Stimulated activated CD8-positive, alpha-beta memory T cell treated with anti-CD3 and anti-CD28 coated beads, Interleukin-12 subunit alpha, Interleukin-12 subunit beta, amount 100 ng/mL, for 1 hour (primary cell): ENCODE results near the gene UCKL1.
"Not testable (repeated sequence)": the region's sequence is repeated elsewhere in the genome, so short reads cannot be mapped to it uniquely, and the experiment has no call there.

ENCODE experiments used
- DNase-seq: peaks from one replicate; pipeline ENCODE4 v3.0.0-alpha.2; 2020; ENCODE audit warnings: low read depth

UCKL1 gene

GRCh38 chr20:63972312-63973159, 16.3 kb upstream of the UCKL1 start:
- DNase-seq = no peak

- DNase-seq = not testable (repeated sequence)
Observed at GRCh38 chr20:63971960-63972311, 15.7 kb upstream of the UCKL1 start.

GRCh38 chr20:63970714-63971431, 14.7 kb upstream of the UCKL1 start:
- DNase-seq = no peak

GRCh38 chr20:63969838-63970713, 13.9 kb upstream of the UCKL1 start, which contains the start of gene ZNF512B:
Gene ZNF512B (minus strand): TSS chr20:63969930. CDS start chr20:63967950, 1,980 bp downstream.
- no peak for DNase-seq

- DNase-seq = no peak
Observed at GRCh38 chr20:63968928-63969760, 12.9 kb upstream of the UCKL1 start.

- DNase-seq = no peak
Observed at GRCh38 chr20:63968136-63968927, 12.1 kb upstream of the UCKL1 start.

GRCh38 chr20:63967330-63968135, 11.3 kb upstream of the UCKL1 start:
- no peak for DNase-seq

- DNase-seq = no peak
Observed at GRCh38 chr20:63966944-63967322, 10.7 kb upstream of the UCKL1 start.

GRCh38 chr20:63966172-63966943, 10.1 kb upstream of the UCKL1 start:
- DNase-seq = no peak

GRCh38 chr20:63964412-63964811, 8.2 kb upstream of the UCKL1 start:
- DNase-seq = no peak

- DNase-seq = no peak
Observed at GRCh38 chr20:63963784-63964301, 7.6 kb upstream of the UCKL1 start.

GRCh38 chr20:63963348-63963741, 7.1 kb upstream of the UCKL1 start:
- no peak for DNase-seq

- no peak for DNase-seq
Observed at GRCh38 chr20:63962426-63963347, 6.5 kb upstream of the UCKL1 start.

GRCh38 chr20:63961664-63962425, 5.6 kb upstream of the UCKL1 start:
- DNase-seq = no peak

GRCh38 chr20:63960654-63961621, 4.7 kb upstream of the UCKL1 start:
- not testable (repeated sequence) for DNase-seq

GRCh38 chr20:63959699-63960075, 3.5 kb upstream of the UCKL1 start:
- DNase-seq = no peak
